Measurements from ENCODE around the gene MRPL33.

MRPL33 gene

GRCh38 chr2:27795868-27796277 lies 24.4 kb downstream of the MRPL33 start:
- no peak for DNase-seq (ENCODE audit: low read depth)
- H3K4me3 ChIP-seq (replicated peaks; ENCODE audit: low read depth, low read length), result no peak overlapping the region
- TF ChIP-seq, protein P1, sequence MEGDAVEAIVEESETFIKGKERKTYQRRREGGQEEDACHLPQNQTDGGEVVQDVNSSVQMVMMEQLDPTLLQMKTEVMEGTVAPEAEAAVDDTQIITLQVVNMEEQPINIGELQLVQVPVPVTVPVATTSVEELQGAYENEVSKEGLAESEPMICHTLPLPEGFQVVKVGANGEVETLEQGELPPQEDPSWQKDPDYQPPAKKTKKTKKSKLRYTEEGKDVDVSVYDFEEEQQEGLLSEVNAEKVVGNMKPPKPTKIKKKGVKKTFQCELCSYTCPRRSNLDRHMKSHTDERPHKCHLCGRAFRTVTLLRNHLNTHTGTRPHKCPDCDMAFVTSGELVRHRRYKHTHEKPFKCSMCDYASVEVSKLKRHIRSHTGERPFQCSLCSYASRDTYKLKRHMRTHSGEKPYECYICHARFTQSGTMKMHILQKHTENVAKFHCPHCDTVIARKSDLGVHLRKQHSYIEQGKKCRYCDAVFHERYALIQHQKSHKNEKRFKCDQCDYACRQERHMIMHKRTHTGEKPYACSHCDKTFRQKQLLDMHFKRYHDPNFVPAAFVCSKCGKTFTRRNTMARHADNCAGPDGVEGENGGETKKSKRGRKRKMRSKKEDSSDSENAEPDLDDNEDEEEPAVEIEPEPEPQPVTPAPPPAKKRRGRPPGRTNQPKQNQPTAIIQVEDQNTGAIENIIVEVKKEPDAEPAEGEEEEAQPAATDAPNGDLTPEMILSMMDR (IDR thresholded peaks at IDR 0.05; ENCODE audit: low read length, missing control alignments), result no peak

DNA sequence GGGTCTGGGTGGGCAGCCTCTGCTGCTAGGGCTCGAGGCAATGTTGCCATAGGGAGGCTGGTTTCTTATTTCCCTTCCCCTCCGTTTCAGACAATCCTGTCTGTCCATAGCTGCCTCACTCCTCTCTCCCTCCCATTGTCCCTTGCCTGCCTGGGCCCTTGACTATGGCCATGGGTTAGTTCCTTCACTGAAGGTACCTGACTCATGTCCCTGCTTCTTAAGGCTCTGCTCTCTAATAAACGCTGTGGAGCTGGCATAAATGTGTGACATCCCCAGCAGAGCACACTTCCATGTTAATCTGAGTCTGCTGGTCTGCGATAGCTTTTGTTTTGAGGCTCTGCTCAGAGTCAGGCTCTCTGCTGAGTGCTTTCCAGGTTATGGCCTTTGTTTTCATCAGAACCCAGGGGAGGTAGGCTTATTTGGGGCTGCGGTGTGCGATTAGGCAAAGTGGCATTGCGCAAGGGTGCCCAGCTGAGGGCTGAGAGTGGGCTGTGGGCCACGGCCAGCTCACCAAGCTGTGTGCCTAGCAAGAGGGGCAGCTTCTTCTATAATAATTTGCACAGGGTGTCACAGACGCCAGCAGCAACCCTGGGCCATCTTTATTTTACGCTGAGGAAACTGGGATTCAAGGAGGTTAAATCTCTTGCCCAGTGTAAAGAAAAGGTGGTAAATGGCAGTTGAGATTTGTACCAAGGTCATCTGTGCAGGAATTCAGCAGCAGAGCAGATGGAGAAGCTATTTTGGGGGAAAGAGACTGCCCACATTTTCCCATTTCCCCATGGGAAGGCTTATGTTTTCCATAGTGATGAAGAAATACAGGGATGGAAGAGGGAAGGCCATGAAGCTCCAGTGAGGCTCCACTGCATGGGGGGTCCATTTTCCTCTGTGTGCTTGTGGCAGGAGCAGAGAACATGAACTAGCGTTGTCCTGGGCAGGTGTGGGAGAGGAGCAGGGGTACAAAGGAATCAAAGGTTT lies 25.6 kb downstream of the MRPL33 start:
- no peak for DNase-seq (ENCODE audit: low read depth)
- H3K4me3 ChIP-seq (replicated peaks; ENCODE audit: low read depth, low read length), result no peak overlapping the region
- TF ChIP-seq, protein P1 (IDR thresholded peaks at IDR 0.05; ENCODE audit: low read length, missing control alignments), result no peak

DNA sequence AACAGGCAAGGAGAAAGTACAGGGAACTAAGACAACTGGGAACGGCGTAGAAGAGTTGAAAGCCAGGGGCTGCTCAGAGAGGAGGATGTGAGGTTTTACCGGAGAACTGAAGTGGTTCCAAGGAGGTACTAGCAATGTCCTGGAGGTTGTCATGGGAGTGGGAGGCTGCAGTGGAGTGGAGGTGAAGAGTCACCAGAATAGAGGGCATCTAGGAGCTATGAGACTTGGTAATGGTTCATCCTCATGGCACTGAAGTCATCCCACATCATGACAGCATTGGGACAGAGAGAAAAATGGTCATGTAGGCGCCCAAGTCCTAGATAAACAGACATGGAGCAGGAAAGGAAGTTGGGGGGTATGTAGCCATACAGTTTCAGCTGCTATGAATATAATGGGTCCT lies 26.3 kb downstream of the MRPL33 start:
- DNase-seq (ENCODE audit: low read depth), result no peak
- TF ChIP-seq, protein P1 (IDR thresholded peaks at IDR 0.05; ENCODE audit: low read length, missing control alignments), result no peak
- H3K4me3 ChIP-seq (replicated peaks; ENCODE audit: low read depth, low read length), result no peak overlapping the region

GRCh38 chr2:27798486-27798885 lies 27.0 kb downstream of the MRPL33 start:
- TF ChIP-seq, protein P1 (IDR thresholded peaks at IDR 0.05; ENCODE audit: low read length, missing control alignments), result no peak
- DNase-seq (ENCODE audit: low read depth), result no peak
- H3K4me3 ChIP-seq (replicated peaks; ENCODE audit: low read depth, low read length), result no peak overlapping the region

DNA sequence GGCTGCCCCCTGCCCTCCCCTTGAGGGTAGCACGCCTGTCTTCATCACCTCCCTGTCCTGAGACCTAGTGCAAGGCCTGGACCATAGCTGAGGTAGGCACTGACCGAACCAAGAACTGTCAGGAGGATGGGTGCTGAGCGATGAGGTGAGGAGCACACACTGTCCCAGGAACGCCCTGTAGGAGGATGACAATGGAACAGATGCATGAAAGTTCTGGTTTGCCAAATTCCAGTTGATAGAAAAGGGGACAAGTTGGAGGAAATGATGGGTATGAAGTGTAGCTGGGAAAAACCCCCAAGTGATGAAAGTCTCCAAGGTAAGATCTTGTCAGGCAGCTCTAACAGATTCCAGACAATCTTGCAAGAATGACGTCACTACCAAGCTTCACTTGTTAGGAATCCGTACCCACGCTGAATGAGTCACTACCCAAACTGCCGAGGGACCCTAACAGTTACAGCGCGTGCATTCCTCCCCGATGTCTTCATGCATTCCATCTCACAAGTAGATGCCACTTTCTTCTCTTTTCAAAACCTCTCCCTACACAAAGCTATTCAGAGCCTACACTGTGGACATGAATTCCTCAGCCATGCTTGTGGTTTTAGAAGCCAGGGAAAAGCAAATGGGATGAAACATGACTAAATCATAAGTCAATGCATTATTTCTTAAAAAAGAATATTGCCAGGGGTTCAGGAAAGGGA lies 27.6 kb downstream of the MRPL33 start:
- no peak overlapping the region for H3K4me3 ChIP-seq (replicated peaks; ENCODE audit: low read depth, low read length)
- TF ChIP-seq, protein P1 (IDR thresholded peaks at IDR 0.05; ENCODE audit: low read length, missing control alignments), result no peak
- DNase-seq (ENCODE audit: low read depth), result peak; percentile 100

DNA sequence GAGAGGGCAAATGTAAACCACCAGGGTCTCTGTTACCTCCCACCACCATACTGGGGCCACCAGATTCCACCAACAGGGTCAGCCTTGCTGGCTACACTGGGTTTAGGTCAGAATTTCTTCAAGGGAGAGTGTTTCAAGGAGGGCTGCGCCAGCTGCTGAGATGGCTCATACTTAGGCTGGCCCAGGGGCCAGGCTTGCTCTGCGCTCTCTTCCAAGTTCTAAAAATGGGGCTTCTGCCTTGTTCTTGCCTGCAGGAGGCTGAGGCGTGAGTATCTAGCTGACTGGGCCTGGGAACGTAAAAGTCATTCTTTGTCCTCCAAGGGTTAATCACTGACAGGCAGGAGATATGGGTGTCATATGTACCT lies 28.1 kb downstream of the MRPL33 start:
- TF ChIP-seq, protein P1 (IDR thresholded peaks at IDR 0.05; ENCODE audit: low read length, missing control alignments), result no peak
- H3K4me3 ChIP-seq (replicated peaks; ENCODE audit: low read depth, low read length), result no peak overlapping the region
- DNase-seq (ENCODE audit: low read depth), result no peak

Measured in fibroblast of pulmonary artery (primary cell).